Stimulated activated CD8-positive, alpha-beta memory T cell treated with anti-CD3 and anti-CD28 coated beads, Interleukin-12 subunit alpha, Interleukin-12 subunit beta, amount 100 ng/mL, for 1 hour (primary cell): ENCODE data around the gene RAB21.
"Not testable (repeated sequence)": the region's sequence is repeated elsewhere in the genome, so short reads cannot be mapped to it uniquely, and the experiment has no call there.

ENCODE experiments used
- DNase-seq: peaks from one replicate; pipeline ENCODE4 v3.0.0-alpha.2; 2020; ENCODE audit warnings: low read depth

The RAB21 gene

DNA sequence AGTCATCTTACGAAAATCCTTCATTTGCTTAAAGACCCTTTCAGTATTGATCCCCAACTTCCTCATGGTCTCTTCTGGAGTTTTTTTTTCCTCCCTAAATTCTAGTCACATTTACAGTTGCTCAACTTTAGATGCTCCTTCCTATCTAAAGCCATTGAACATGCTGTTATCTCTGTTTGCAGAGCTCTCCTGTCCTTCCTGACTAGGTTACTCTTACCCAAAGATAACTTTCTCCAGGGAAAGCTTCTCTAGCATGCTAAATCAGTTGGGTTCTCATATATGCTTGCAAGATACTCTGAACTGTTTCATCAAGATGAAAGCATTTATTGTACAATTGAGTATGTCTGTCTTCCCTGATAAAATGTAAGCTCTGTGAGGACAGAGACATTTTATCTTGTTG, 1.8 kb upstream of the RAB21 start:
- no peak for DNase-seq

DNA sequence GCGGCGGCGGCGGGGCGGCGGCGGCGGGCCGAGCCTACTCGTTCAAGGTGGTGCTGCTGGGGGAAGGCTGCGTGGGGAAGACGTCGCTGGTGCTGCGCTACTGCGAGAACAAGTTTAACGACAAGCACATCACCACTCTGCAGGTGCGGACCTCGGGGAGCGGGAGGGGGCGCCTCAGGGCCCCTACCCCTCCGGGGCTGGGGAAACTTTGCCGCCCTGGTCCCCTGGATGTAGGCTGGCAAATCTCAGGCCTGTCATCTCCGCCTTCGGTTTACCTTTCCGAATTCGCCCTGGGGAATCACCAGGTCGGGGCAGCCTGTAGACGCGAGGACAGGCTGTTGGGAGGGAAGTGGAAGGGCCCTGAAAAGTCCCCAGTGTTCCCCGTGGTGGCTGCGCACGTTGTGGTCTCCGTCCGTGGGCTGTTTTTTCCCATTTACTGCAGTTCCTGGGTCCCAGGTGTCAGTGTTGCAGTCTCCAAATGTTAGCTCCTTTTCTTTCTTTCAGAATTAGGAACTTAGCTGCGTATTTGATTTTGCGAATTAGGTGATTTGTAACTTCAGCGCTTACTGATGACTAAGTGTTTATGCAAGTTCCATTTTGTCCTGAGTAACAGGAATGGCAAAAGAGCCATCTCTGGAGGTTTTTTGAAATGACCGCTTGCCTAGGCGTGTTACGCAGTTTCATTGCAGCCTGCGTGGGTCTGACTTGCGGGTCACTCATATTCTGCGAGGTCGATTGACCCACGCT, 656 bp downstream of the RAB21 start:
- peak; percentile 26 for DNase-seq

DNA sequence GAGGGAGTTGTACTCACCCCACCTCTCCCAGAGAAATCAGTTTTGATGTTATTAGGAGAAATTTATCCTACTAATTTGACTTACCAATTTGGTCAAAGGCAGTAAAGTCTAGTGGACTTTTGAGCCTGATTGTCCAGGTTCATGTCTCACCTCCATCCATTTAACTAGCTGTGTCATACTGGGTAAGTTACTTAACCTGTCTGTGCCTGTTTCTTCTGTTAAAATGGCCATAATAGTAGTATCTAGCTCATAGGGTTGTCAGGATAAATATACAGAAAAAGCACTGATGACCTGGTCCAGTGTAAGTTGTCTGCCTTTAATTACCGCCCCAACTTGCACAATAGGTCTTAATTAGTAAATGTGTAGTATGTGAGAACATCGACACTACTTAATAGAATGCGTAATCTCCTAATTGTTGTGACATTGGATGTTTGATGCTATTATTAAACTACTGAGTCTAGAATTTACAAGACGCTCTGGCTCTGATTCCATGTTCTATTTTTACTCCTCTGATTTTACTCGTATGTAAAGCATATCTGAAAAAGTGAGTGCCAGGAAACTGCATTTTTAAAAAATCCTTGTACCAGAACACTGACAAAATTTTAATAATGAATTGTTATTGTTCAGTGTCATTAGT, 1.5 kb downstream of the RAB21 start:
- no peak for DNase-seq

DNA sequence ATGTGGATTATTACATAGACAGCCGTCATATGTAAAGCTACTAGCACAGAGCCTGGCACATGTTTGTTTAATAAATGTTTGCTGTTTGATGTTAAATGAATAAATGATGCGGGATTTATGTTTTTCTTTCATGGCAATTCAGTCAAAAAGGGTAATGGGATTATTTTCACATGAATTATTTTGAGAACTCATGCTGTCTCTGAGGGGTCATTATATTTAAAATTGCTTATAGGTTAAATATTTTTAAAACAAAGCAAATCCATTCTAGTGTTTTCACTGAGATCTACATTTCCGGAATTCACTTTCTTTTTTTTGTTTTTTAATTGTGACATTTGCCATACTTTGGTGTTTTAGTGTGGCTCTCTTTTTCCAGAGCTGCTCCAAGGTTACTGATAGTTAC, 5.3 kb downstream of the RAB21 start:
- DNase-seq: no peak

DNA sequence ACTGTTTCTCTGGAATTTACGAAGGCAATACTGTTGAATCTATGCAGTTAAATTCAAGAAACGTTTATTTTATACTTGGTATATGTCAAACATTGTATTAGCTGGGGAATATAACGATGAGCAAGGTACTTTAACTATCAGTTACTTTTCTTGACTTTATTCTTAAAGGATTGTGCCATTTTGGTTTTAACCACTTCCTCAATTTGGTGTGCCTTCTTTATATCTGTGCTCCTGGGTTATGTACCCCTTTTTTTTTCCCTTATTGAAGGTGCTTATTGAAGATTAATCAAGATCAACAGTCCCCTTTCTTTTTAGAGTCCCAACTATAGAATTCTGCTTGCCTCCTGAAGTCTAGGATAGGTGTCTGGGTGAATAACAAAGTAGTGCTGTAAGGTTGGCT, 5.8 kb downstream of the RAB21 start:
- no peak for DNase-seq

GRCh38 chr12:71761354-71761753, 6.7 kb downstream of the RAB21 start:
- DNase-seq: not testable (repeated sequence)

DNA sequence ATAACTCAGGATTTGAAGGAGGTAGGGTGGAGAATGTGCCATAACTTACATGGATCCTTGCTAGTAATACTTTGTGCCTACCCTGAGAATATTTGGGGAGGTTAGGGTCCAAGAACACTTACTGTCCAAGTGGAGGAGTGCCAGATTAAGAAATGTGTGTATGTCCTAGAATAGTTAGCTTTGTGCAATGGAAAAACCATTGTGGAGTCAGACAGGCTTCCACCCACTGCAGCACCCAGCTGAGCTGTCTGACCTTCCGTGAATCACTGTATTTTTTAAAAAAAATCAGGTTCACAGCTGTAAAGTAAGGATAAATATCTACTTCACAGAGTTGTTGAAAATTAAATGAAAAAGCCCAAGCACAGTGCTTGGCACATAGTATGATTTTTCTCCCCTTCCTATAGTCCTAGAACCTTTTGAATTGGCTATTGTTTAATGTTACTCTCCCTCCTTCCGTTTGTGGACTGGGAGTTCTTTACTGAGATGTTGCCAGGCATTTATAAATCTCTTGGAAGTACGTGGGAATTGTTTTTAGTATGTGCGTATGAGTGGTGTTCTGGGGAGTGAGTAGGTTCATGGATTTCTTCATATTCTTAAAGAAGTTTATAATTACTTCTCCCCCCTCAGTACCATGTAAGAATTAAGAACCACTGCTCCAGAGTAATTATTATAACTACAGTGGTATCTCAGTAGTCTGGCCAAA, 9.2 kb downstream of the RAB21 start:
- DNase-seq: no peak

DNA sequence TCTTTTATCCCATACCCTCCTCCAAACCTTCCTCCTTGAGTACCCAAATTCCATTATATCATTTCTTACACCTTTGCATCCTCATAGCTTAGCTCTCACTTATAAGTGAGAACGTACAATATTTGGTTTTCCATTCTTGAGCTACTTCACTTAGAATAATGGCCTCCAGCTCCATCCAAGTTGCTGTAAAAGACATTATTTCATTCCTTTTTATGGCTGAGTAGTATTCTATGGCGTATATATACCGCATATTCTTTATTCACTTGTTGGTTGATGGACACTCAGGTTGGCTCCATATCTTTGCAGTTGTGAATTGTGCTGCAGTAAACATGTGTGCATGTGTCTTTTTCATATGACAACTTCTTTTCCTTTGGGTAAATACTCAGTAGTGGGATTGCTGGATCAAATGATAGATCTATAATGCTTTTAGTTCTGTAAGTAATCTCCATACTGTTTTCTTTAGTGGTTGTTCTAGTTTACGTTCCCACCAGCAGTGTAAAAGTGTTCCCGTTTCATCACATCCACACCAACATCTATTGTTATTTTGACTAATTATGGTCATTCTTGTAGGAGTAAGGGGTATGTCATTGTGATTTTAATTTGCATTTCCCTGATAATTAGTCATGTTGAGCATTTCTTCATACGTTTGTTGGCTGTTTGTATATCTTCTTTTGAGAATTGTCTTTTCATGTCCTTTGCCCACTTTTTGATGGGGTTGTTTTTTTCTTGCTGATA, 10.1 kb downstream of the RAB21 start:
- DNase-seq: no peak

GRCh38 chr12:71766202-71766601, 11.5 kb downstream of the RAB21 start:
- no peak for DNase-seq

GRCh38 chr12:71767183-71767582, 12.5 kb downstream of the RAB21 start:
- DNase-seq: no peak

GRCh38 chr12:71768900-71769299, 14.2 kb downstream of the RAB21 start:
- no peak for DNase-seq

GRCh38 chr12:71771069-71771468, 16.4 kb downstream of the RAB21 start:
- DNase-seq: no peak

DNA sequence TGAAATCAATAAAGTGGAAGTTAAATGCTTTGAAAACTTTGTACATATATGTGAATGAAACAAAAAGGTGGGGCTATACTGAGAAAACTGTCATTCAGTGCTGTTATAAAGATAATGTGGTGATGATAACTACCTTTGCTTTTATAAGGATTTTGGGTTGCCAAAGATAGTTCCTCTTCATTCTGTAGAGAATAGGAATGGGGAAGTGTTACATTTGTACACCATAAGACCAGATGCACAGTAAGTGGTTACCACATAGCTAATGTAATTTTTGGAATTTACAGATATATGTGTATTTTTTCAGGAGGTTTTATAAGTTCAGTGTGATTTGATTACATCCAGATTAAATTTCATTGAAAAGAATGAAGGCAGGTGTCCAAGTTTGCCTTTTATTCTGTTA, 18.1 kb downstream of the RAB21 start:
- no peak for DNase-seq

DNA sequence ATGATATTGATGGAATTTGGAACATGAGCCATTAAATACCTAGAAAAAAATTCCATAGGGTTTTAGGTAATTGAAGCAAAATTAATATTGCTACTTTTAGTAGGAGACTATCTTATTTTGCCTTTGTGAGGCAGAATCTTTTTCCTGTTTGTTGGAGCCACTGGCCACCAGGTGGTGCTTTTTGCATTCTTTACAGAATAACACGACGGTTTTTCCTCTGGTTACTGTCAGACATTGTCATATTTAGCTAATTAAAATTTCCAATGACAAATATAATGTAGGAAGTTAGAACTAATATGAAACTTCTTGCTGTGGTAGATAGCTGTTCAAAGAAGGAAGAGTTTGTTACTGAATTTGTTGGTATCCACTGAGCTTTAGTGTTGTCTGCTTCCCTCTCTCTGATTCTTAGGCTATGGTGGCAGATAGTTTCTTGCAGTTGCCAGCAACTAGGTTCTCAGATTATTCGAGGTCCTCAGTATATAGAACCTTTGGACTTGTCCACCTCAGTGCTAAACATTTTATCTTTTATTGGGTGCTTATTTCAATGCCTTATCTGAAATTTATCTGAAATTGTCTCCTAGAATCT, 25.7 kb downstream of the RAB21 start:
- peak; percentile 12 for DNase-seq

GRCh38 chr12:71782017-71782416, 27.4 kb downstream of the RAB21 start:
- DNase-seq: no peak

- DNase-seq: no peak
These were observed 32.2 kb downstream of the RAB21 start for GRCh38 chr12:71786829-71787228.

DNA sequence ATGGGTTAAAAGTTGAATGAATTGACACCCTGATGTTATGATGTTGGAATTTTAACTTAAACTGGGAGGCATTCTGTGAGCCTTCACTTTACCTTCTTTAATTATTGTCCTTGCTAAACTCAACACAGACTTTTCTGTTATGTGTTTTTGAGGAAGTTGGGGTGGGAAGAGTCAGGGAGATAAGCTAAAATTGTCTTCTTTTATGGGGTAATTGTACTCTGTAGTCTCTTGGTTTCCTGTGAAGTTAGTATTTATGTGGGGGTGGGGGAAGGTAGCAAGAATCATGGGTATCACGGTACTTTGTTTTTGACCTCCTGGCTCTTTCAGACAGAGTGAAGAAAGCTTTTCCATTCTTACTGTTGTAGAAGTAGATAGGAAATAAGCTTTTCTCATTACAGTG, 32.9 kb downstream of the RAB21 start:
- no peak for DNase-seq

GRCh38 chr12:71790331-71790730, 35.7 kb downstream of the RAB21 start:
- DNase-seq: no peak

DNA sequence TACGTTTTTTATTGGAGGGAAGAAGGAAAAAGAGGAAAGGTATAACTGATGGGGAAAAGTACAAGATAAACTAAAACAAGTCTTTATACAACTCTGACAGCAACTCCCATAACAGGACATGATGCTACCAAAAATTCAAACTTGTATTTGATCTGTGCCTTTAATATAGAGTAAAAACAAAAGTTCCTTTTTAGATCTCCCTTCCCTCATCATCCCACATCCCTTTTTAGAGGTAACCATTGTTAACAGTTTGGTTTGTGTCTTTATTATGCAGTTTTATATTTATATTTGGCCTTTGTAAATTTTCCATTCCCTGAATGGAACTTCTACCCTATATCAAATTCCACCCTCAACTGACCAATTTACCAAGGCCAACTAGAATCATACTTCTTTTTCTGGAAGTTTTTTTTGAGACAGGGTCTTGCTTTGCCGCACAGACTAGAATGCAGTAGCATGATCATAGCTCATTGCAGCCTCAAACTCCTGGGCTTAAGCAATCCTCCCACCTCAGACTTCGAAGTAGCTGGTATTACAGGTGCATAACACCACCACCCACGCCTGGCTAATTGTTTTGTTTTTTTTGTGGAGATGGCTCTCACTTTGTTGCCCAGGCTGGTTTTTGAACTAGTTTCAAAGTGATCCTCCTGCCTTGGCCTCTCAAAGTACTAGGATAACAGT, 36.9 kb downstream of the RAB21 start:
- no peak for DNase-seq

- no peak for DNase-seq
These were observed 37.9 kb downstream of the RAB21 start for GRCh38 chr12:71792599-71792998.

GRCh38 chr12:71795901-71796300, 41.2 kb downstream of the RAB21 start:
- DNase-seq: no peak

DNA sequence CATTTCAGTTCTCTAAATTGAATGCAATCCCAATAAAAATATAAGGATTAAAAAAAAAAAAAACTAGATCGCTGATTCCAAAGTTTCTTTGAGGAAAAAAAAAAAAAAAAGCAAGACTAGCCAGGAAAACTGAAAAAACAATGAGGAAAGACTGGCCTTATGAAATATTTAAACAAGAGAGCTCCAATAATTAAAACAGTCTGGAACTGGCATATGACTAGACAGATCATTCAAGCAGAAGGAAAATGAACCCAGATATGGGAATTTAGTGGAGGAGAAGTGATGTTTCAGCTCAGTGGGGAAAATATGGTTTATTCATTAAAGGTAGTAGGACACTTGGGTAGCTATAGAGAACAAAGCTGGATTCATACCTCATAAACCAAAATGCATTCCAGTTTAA, 42.9 kb downstream of the RAB21 start:
- no peak for DNase-seq
